GM18505 (cell line): ENCODE measurements around the gene WIPF1.

Experiments
- ATAC-seq: cut with Tn5 transposase; IDR thresholded peaks from one replicate; pipeline ENCODE4 v1.9.1; 2021; ENCODE audit not compliant: unreplicated experiment
- POLR2A ChIP-seq: IDR thresholded peaks from 4 replicates; pipeline ENCODE4 v1.6.1; 2011; ENCODE audit warnings: borderline replicate concordance; ENCODE audit not compliant: insufficient read depth, insufficient read length; ENCODE audit errors: extremely low read depth

Gene WIPF1, protein sequence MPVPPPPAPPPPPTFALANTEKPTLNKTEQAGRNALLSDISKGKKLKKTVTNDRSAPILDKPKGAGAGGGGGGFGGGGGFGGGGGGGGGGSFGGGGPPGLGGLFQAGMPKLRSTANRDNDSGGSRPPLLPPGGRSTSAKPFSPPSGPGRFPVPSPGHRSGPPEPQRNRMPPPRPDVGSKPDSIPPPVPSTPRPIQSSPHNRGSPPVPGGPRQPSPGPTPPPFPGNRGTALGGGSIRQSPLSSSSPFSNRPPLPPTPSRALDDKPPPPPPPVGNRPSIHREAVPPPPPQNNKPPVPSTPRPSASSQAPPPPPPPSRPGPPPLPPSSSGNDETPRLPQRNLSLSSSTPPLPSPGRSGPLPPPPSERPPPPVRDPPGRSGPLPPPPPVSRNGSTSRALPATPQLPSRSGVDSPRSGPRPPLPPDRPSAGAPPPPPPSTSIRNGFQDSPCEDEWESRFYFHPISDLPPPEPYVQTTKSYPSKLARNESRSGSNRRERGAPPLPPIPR

GRCh38 chr2:174597345-174598047 lies at the start of gene WIPF1:
Gene WIPF1 (minus strand): TSS chr2:174597804. CDS start chr2:174585573, 12,231 bp downstream.
- TF ChIP-seq POLR2A: peak; percentile 84
- peak; percentile 39 for ATAC-seq

GRCh38 chr2:174645296-174645695 lies 47.7 kb upstream of the WIPF1 start:
- no peak for TF ChIP-seq POLR2A
- ATAC-seq: no peak

DNA sequence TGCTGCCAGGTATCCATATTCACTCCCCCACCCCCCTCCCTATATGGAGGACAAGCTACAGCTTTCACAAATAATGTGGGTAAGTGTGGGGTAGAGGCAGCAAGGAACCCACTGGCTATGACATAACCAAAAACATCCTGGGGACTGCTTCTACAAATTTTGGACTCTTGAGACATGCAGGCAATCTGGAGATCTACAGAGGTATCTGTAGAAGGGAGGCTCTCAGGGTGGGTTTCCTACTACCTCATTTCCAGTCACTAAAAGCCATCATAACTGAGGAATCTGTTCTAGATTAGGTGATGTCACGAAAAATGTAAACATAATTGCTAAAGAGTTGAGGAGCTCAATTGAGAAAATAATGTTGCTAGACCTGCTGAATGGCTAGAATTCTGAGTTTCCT lies 46.8 kb upstream of the WIPF1 start:
- ATAC-seq: no peak
- no peak for TF ChIP-seq POLR2A

GRCh38 chr2:174643356-174643755 lies 45.8 kb upstream of the WIPF1 start:
- no peak for ATAC-seq
- TF ChIP-seq POLR2A: no peak

GRCh38 chr2:174641168-174641567 lies 43.6 kb upstream of the WIPF1 start:
- TF ChIP-seq POLR2A: no peak
- ATAC-seq: no peak

DNA sequence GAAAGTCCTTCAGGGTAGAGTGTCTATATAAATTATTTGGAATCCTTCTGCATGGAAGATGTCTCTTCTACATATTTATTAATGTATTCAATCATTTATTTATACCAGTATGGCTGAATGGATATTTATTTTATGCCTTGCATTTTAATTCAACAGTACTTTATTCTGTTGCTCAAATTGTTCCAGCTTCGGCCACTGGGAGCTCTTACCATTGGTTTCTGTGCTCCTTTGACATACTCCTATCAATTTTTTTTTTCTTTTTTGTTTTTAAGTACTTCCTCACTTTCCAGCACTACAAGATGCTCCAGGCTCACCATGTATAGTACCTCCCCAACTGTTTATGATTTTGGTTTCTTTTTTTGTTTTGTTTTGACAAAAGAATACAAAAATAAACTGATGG lies 39.4 kb upstream of the WIPF1 start:
- TF ChIP-seq POLR2A: no peak
- ATAC-seq: no peak

- no peak for ATAC-seq
- TF ChIP-seq POLR2A: no peak
Measured at GRCh38 chr2:174635776-174636404, 38.3 kb upstream of the WIPF1 start.

GRCh38 chr2:174635015-174635593 lies 37.5 kb upstream of the WIPF1 start:
- TF ChIP-seq POLR2A: no peak
- ATAC-seq: no peak

GRCh38 chr2:174634130-174635014 lies 36.8 kb upstream of the WIPF1 start:
- TF ChIP-seq POLR2A: peak; percentile 54
- peak; percentile 71 for ATAC-seq

DNA sequence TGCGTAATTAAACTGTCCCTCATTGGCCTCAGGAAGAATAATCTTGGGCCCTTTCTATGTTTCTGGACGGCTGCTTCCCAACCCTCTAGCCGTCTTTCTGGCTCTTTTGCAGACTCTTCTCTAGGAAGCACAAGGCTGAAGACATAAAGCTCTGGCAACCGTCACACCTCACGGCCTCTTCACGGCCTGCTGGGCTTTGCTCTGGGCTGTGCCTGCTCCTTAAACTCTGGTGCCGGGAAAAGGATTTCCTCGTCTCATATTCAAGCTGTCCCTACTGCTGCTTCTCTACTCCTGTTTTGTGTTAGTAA lies 36.0 kb upstream of the WIPF1 start:
- ATAC-seq: no peak
- peak; percentile 28 for TF ChIP-seq POLR2A

DNA sequence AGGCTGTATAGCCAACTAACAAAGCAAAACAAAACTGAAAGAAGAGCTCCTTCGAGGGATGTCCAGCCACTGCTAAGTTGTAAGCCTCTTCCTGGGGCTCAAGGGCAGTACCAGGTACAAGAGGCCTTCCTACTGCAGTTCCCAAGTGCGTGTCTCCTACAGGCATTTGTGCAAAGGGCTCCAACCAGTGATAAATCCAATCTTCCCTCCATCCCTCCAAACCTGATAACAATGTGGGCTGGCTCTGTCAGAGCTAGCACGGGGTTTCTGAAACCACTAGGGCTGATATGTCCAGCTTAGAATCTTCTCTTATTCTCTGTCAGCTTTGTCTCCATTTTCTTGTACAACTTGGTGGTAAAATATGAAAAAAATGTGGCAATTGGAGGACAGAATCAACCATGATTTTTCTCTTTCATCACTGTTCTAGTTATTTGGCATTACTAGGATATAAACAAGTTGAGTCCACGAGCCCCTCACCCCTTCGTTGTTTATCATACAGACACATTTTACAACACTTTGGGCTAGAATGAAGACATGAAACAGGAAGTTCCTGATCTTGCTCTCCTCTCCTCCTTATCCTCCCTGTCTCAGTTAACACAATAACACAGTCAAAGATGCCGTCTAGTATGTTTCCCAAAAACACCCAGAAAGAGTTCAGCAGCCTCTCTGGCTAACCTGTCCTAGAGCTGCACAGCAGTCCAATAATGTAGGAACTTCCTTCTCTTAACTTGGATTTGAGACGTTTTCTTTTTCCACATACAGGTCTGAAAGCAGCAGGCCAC lies 35.4 kb upstream of the WIPF1 start:
- no peak for TF ChIP-seq POLR2A
- ATAC-seq: no peak
